GM12878 (cell line): ENCODE data around the gene FAM120B.

Experiments
- CHD4 ChIP-seq: fragments of 200-600 bp; sonication (generic); IDR thresholded peaks from 2 replicates; pipeline ENCODE4 v1.6.1; 2016; ENCODE audit warnings: mild to moderate bottlenecking
- CREB1 ChIP-seq: IDR thresholded peaks from 2 replicates; pipeline ENCODE4 v1.6.1; 2012; ENCODE audit warnings: low read depth, mild to moderate bottlenecking, inconsistent platforms
- CTCF ChIP-seq, 3 experiments: IDR thresholded peaks in 2 of 3; conservative IDR thresholded peaks in 1 of 3; 2 replicates each; pipeline ENCODE4 v1.5.1; 2011; ENCODE audit warnings: low read depth in 3 of 3, low read length in 3 of 3, mild to moderate bottlenecking in 3 of 3, control low read depth in 2 of 3, moderate library complexity in 2 of 3, inconsistent platforms in 1 of 3, mixed read lengths in 1 of 3; ENCODE audit not compliant: control insufficient read depth in 2 of 3, insufficient read depth in 1 of 3; ENCODE audit errors: extremely low read depth in 1 of 3
- EGR1 ChIP-seq, 2 experiments: IDR thresholded peaks; 1 replicate in 1 of 2; 2 replicates in 1 of 2; pipeline ENCODE4 v1.6.1; 2011 to 2012; ENCODE audit warnings: low read depth in 2 of 2, low read length in 2 of 2, borderline replicate concordance in 1 of 2, mild to moderate bottlenecking in 1 of 2, moderate library complexity in 1 of 2
- MYC ChIP-seq: IDR thresholded peaks from 2 replicates; pipeline ENCODE4 v1.6.1; 2011; ENCODE audit warnings: mild to moderate bottlenecking, low read length, moderate library complexity, inconsistent platforms; ENCODE audit not compliant: insufficient read depth, insufficient replicate concordance, insufficient read length, severe bottlenecking
- NBN ChIP-seq: fragments of 450-650 bp; IDR thresholded peaks from 2 replicates; pipeline ENCODE4 v1.6.1; 2016
- NFIC ChIP-seq: IDR thresholded peaks from 2 replicates; pipeline ENCODE4 v1.6.1; 2012; ENCODE audit warnings: low read depth, mild to moderate bottlenecking, inconsistent platforms, low read length, moderate library complexity
- POLR2A ChIP-seq: IDR thresholded peaks from 2 replicates; pipeline ENCODE4 v1.6.1; 2011; ENCODE audit warnings: low read depth, mild to moderate bottlenecking, low read length
- RCOR1 ChIP-seq: conservative IDR thresholded peaks from 2 replicates; pipeline ENCODE4 v1.6.1; 2012; ENCODE audit warnings: low read depth, low read length, improper control_type of control experiment
- SUPT20H ChIP-seq: IDR thresholded peaks from 2 replicates; pipeline ENCODE4 v1.6.1; 2011; ENCODE audit warnings: low read depth, mild to moderate bottlenecking, low read length, moderate library complexity, borderline replicate concordance; ENCODE audit not compliant: control insufficient read depth
- TARDBP ChIP-seq: IDR thresholded peaks from 2 replicates; pipeline ENCODE4 v1.6.1; 2016; ENCODE audit warnings: borderline replicate concordance
- USF1 ChIP-seq: IDR thresholded peaks from 2 replicates; pipeline ENCODE4 v1.6.1; 2011; ENCODE audit warnings: borderline replicate concordance, low read depth, mild to moderate bottlenecking, moderate library complexity, mixed read lengths, low read length; ENCODE audit not compliant: insufficient read depth; ENCODE audit errors: extremely low read length
- ZNF274 ChIP-seq: IDR thresholded peaks from one replicate; pipeline ENCODE4 v1.8.0; 2011; ENCODE audit not compliant: insufficient read length, insufficient read depth

GRCh38 chr6:170374571-170375444, 68.2 kb downstream of the FAM120B start:
- TF ChIP-seq NBN, result no peak
- no peak for TF ChIP-seq NFIC
- TF ChIP-seq CTCF (IDR thresholded peaks at IDR 0.05 in 2 of 3, conservative IDR thresholded peaks at IDR 0.05 in 1 of 3; ENCODE audit: control insufficient read depth in 2 of 3, extremely low read depth in 1 of 3, insufficient read depth in 1 of 3, low read depth in 3 of 3, low read length in 3 of 3), result no peak
- no peak for TF ChIP-seq USF1
- no peak for TF ChIP-seq MYC
- no peak for TF ChIP-seq CHD4
- no peak for TF ChIP-seq EGR1 (IDR thresholded peaks at IDR 0.05; ENCODE audit: borderline replicate concordance in 1 of 2, low read depth in 2 of 2, low read length in 2 of 2)
- no peak for TF ChIP-seq POLR2A
- TF ChIP-seq SUPT20H, result no peak
- no peak for TF ChIP-seq TARDBP
- TF ChIP-seq ZNF274, result no peak
- no peak for TF ChIP-seq CREB1
- no peak for TF ChIP-seq RCOR1
